ENCODE measurements around the gene ELMOD1. TPM values are rescaled to one million over a fixed set of nuclear protein-coding genes. Genes with fewer than 3 reads are reported as not detected.

Gene ELMOD1
- total and polyA plus RNA-seq, 2 donors (not counting 1 experiment from before 2014, with no cell fraction given), result not detected

DNA sequence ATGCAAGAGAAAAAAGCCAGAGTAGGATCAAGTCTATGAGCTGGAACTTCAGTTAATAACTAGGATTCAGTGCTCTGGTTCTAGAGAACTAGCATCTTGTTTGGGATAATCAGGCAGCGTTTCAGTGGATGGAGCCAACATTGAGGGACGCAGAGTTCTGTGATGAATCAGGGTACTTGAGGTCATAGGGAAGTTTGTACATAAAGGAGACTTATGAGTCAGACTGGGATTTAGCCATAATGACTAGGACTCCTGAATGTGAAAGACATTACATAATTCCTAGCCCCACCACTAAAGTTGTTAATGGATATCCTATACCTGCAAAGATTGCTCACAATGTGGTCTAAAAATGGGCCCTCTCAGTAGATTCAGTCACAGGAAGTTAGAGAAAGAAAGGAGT is 114.1 kb downstream of the ELMOD1 start:
- TF ChIP-seq, protein P1, sequence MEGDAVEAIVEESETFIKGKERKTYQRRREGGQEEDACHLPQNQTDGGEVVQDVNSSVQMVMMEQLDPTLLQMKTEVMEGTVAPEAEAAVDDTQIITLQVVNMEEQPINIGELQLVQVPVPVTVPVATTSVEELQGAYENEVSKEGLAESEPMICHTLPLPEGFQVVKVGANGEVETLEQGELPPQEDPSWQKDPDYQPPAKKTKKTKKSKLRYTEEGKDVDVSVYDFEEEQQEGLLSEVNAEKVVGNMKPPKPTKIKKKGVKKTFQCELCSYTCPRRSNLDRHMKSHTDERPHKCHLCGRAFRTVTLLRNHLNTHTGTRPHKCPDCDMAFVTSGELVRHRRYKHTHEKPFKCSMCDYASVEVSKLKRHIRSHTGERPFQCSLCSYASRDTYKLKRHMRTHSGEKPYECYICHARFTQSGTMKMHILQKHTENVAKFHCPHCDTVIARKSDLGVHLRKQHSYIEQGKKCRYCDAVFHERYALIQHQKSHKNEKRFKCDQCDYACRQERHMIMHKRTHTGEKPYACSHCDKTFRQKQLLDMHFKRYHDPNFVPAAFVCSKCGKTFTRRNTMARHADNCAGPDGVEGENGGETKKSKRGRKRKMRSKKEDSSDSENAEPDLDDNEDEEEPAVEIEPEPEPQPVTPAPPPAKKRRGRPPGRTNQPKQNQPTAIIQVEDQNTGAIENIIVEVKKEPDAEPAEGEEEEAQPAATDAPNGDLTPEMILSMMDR (IDR thresholded peaks at IDR 0.05), result no peak
- no peak for TF ChIP-seq EZH2 (IDR thresholded peaks at IDR 0.05; ENCODE audit: borderline replicate concordance, insufficient read depth, low read depth, low read length, poor library complexity, severe bottlenecking)
- Mint-ChIP-seq H3K4me3 (no peak overlapping the region), H3K27me3 (peaks cover 35% of the 10 kb centered on the region), H3K27ac (no peak overlapping the region), H3K4me1 (no peaks in the 10 kb centered on the region), H3K9me3 (ENCODE audit: insufficient read depth) (no peaks in the 10 kb centered on the region)
- WGBS (ENCODE audit: insufficient coverage), result 100% methylated on average over 2 of the region's 2 CpGs
- no peak for DNase-seq
- Histone ChIP-seq H4K20me1 (ENCODE audit: control insufficient read depth, insufficient read depth, low read length, poor library complexity, severe bottlenecking) (no peaks in the 10 kb centered on the region), H3K27ac (ENCODE audit: low read length in 2 of 2) (no peak overlapping the region), H3K4me2 (replicated peaks; ENCODE audit: low read depth, low read length, poor library complexity, severe bottlenecking) (no peak overlapping the region), H3K4me1 (ENCODE audit: control insufficient read depth in 2 of 2, insufficient read depth in 2 of 2, low read length in 2 of 2) (no peaks in the 10 kb centered on the region), H3K79me2 (ENCODE audit: control insufficient read depth, insufficient read depth, low read length) (no peaks in the 10 kb centered on the region), H3K36me3 (replicated peaks in 1 of 2; ENCODE audit: control extremely low read depth in 1 of 2, control insufficient read depth in 1 of 2, extremely low read depth in 1 of 2, insufficient read depth in 2 of 2, low read length in 1 of 2) (no peaks in the 10 kb centered on the region), H3K9ac (ENCODE audit: low read length) (no peak overlapping the region), H3K9me3 (ENCODE audit: control extremely low read depth in 1 of 3, control insufficient read depth in 2 of 3, insufficient read depth in 1 of 3, low read length in 2 of 3) (no peaks in the 10 kb centered on the region), H3K27me3 (replicated peaks in 1 of 4; ENCODE audit: control extremely low read depth in 1 of 4, control insufficient read depth in 3 of 4, insufficient read depth in 4 of 4, low read length in 3 of 4) (peaks cover 0 to 3% (median 0%) of the 10 kb centered on the region in 4 experiments), H2AFZ (ENCODE audit: insufficient read depth, low read depth, low read length, poor library complexity, severe bottlenecking) (no peak overlapping the region), H3K4me3 (ENCODE audit: control extremely low read depth in 1 of 5, extremely low read depth in 1 of 5, insufficient read depth in 1 of 5, low read depth in 2 of 5, low read length in 4 of 5) (no peak overlapping the region)
- ChIA-PET CTCF (no interaction called here), POLR2A (no interaction called here)
- intact Hi-C loops (cut with micrococcal nuclease), result no loop called here
- no peak for ATAC-seq (ENCODE audit: low read depth)

DNA sequence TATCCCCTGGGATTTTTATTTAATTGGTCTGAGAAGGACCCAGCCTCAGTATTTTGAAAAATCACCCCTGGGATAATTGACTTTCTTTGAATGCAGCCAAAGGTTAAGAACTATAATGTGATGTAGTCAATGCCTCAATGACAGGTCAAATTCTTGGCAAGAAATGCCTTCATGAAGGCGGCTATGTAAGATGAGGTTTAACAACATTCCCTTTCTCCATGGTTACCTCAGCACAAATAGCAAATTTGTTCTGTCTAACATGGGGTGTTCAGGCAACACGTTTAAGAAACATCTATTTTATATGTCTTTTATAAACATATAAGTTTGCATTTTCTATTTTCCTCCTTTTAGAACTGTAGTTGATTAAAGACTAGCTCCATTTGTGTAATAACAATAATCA is 115.6 kb downstream of the ELMOD1 start:
- no CpG with 5 or more reads among the region's 2 CpGs for WGBS (ENCODE audit: insufficient coverage)
- intact Hi-C loops (cut with micrococcal nuclease), result no loop called here
- H3K27me3 Mint-ChIP-seq, result peaks cover 40% of the 10 kb centered on the region

More for the DNA sequence above, 115.6 kb downstream of the ELMOD1 start:
- CTCF ChIA-PET, result no interaction called here
- no peaks in the 10 kb centered on the region for H3K9me3 Mint-ChIP-seq (ENCODE audit: insufficient read depth)
- Histone ChIP-seq H3K36me3 (replicated peaks in 1 of 2; ENCODE audit: control extremely low read depth in 1 of 2, control insufficient read depth in 1 of 2, extremely low read depth in 1 of 2, insufficient read depth in 2 of 2, low read length in 1 of 2) (no peaks in the 10 kb centered on the region), H3K27me3 (replicated peaks in 1 of 4; ENCODE audit: control extremely low read depth in 1 of 4, control insufficient read depth in 3 of 4, insufficient read depth in 4 of 4, low read length in 3 of 4) (peaks cover 0 to 3% (median 0%) of the 10 kb centered on the region in 4 experiments), H2AFZ (ENCODE audit: insufficient read depth, low read depth, low read length, poor library complexity, severe bottlenecking) (no peak overlapping the region), H3K9ac (ENCODE audit: low read length) (no peak overlapping the region), H3K4me3 (ENCODE audit: control extremely low read depth in 1 of 5, extremely low read depth in 1 of 5, insufficient read depth in 1 of 5, low read depth in 2 of 5, low read length in 4 of 5) (no peak overlapping the region), H4K20me1 (ENCODE audit: control insufficient read depth, insufficient read depth, low read length, poor library complexity, severe bottlenecking) (no peaks in the 10 kb centered on the region), H3K9me3 (ENCODE audit: control extremely low read depth in 1 of 3, control insufficient read depth in 2 of 3, insufficient read depth in 1 of 3, low read length in 2 of 3) (no peaks in the 10 kb centered on the region), H3K79me2 (ENCODE audit: control insufficient read depth, insufficient read depth, low read length) (no peaks in the 10 kb centered on the region), H3K27ac (ENCODE audit: low read length in 2 of 2) (no peak overlapping the region), H3K4me2 (replicated peaks; ENCODE audit: low read depth, low read length, poor library complexity, severe bottlenecking) (no peak overlapping the region), H3K4me1 (ENCODE audit: control insufficient read depth in 2 of 2, insufficient read depth in 2 of 2, low read length in 2 of 2) (no peaks in the 10 kb centered on the region)
- POLR2A ChIA-PET, result no interaction called here
- no peak for DNase-seq
- no peak overlapping the region for H3K4me3 Mint-ChIP-seq
- no peak for ATAC-seq (ENCODE audit: low read depth)
- no peaks in the 10 kb centered on the region for H3K4me1 Mint-ChIP-seq
- no peak overlapping the region for H3K27ac Mint-ChIP-seq
- TF ChIP-seq EZH2 (IDR thresholded peaks at IDR 0.05; ENCODE audit: borderline replicate concordance, insufficient read depth, low read depth, low read length, poor library complexity, severe bottlenecking), result no peak
- TF ChIP-seq, protein P1 (IDR thresholded peaks at IDR 0.05), result no peak
